Adrenal gland (tissue), 5 donors: ENCODE results near the gene ARHGEF7.

ENCODE experiments used
- POLR2A ChIP-seq, 2 donors: fragments of 450-650 bp; IDR thresholded peaks; one replicate each; pipeline ENCODE4 v1.6.1; 2017; ENCODE audit warnings: antibody characterized with exemption in 2 of 2, mild to moderate bottlenecking in 2 of 2, moderate library complexity in 1 of 2
- TF ChIP-seq, protein P1 (sequence below), 6 experiments: fragments of 450-650 bp in 4 of 6; fragments of 200-600 bp in 2 of 6; sonication (generic) in 1 of 6; IDR thresholded peaks; 1 replicate in 5 of 6; 2 replicates in 1 of 6; pipeline versions ENCODE4 v1.5.1 to v1.8.0; 2016 to 2021; ENCODE audit warnings: antibody characterized with exemption in 6 of 6, mild to moderate bottlenecking in 2 of 6, moderate library complexity in 1 of 6
- donor health status: DM: no; HTN: no; CAD: no.

DNA sequence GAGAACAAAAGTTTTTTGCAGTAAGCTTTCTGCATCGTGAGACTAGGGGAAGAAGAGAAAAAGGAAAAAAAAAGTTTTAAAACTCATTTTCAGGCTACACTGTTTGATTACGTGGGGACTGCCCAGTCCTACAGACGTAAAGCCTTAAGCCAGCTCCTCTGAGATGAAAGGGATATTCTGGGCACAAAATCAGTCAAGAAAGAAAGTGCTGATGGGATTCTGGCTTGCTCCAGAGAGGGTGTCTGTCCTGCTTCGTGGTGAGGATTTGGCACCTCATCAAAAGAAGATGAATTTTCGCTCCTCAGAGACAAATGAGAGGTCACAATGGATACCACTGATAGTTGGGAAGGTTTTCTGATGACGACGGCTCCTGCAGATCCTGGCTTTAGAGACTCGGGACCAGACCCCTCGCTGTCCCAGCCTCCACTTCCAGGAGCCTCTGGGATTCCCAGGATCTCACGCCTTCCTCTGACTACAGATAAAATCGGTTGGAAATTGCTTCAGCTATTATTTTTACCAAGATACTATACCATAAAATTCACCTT, 215.0 kb downstream of the ARHGEF7 start:
- no peak for TF ChIP-seq POLR2A (IDR thresholded peaks at IDR 0.05)
- TF ChIP-seq, protein P1, sequence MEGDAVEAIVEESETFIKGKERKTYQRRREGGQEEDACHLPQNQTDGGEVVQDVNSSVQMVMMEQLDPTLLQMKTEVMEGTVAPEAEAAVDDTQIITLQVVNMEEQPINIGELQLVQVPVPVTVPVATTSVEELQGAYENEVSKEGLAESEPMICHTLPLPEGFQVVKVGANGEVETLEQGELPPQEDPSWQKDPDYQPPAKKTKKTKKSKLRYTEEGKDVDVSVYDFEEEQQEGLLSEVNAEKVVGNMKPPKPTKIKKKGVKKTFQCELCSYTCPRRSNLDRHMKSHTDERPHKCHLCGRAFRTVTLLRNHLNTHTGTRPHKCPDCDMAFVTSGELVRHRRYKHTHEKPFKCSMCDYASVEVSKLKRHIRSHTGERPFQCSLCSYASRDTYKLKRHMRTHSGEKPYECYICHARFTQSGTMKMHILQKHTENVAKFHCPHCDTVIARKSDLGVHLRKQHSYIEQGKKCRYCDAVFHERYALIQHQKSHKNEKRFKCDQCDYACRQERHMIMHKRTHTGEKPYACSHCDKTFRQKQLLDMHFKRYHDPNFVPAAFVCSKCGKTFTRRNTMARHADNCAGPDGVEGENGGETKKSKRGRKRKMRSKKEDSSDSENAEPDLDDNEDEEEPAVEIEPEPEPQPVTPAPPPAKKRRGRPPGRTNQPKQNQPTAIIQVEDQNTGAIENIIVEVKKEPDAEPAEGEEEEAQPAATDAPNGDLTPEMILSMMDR (IDR thresholded peaks at IDR 0.05) = no peak
